Airway epithelial cell (primary cell): ENCODE data around the gene ZSCAN22. TPM values are rescaled to one million over a fixed set of nuclear protein-coding genes. Genes with fewer than 3 reads are reported as not detected.

Experiments
- total RNA-seq: library from RNA; depleted of rRNA; stranded (reverse); fragments of >200 nt; gene quantifications from 2 replicates; pipeline ENCODE4 v1.2.3, GENCODE V29; 2015

Gene ZSCAN22
- total RNA-seq, result 1.9 and 2.3 TPM in 2 replicates

DNA sequence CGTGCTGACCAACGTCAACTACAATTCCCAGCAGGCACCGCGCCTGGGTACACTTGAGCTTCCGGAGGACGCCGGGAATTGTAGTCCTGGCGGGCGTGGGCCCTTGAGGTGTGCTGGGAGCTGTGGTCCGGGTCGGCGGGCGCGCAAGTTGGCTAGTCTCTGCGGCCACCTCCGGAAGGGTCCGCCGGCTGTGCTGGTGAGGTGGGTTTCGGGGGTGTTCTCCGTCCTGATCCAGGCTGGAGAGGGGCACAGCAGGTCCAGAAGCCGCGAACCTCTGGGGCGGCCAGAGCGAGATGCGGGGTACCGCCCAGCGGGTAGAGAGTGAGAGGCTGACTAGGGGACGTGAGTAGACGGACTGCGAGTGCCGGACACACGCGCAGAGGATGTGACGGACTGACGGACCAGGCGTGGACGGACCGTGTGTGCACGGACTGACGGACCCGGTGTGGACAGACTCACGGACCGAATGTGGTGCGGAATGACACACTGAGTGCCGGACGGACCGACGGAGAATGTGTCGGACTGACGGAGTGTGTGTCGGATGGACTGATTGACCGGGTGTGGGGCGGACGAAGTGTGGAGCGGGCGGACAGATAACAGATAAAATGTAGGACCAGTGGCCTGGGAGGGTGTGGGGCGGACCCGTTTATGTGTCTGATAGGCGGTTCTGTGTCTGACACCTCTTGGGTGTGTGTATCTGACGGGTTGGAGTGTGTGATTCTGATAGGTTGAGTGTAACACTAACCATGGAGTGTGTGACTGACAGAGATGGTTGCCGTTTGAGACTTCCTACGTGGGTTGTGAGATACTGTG, at the start of gene ZSCAN22:
Gene ZSCAN22, plus strand, starts transcription at position 81 of the 813 bp plus-strand sequence. CDS start 7,809 bp downstream, outside the sequence.

DNA sequence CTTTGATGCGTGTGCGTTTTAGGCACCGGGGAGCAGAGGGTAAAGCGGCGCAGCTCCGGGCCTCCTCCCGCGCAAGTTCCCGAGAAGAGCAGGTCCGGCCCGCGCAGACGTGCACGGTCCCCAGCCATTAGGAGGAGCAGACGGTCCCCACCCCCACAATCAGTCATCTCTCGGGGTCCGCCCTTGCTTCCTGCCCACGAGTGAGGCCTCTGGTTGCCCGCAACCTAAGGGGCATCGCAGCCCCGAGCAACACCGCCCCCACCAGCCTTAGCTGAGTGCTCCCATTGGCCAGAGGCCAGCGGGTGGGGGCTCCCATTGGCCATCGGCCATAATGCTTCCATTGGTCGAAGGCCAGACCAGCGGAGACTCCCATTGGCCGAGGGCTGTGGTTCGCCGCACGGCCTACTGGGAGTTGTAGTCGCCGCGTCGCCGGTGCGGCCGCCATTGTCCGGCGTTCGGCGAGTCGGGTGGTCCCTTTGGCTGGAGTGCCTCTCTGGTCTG, 48.2 kb upstream of the ZSCAN22 start, which contains the start of gene ZNF8:
Gene ZNF8, plus strand, starts transcription at position 415 of the 501 bp plus-strand sequence. CDS start 127 bp downstream, outside the sequence.

DNA sequence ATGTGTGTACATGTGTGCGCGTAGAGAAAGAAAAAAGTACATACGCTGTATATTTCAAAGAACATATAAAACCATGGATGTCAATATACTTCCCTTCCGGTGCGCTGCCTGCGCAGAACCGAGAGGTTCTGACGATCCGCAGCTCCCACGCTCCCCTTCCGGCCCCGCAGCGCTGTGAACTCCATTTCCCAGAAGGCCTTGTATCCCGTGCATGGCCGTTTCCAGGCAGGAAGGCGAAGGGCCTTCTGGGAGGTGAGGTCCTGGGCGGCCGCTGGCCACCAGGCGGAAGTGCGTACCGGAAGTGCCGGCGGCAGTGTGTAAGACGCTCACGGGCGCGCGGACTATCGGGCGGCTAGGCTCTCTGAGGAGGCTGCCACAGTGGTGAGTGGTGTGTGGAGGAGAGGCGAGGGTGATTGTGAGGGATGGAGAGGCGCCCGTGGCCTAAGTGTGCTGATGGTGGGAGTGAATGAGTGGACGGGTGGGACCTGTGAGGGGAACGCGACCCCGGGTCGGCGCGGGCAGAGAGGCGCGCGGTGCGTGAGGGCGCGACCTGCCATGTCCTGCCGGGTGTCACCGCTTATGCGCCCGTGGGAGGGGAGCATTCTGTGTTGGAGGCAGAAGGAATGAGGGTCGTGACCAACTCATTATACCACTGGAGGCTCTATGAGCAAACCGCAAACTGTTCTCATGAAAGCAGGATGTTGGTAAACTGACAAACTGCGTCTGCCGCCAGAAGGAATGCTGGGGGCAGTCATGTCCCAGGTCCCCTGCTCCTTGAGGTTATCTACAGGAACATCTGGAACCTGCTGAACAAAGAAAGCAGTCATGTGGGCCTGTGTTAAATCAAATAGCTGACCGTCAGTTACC, 21.5 kb upstream of the ZSCAN22 start, which contains the start of gene ERVK3-1:
Gene ERVK3-1, plus strand, starts transcription at position 313 of the 867 bp plus-strand sequence. CDS start 6,792 bp downstream, outside the sequence.

DNA sequence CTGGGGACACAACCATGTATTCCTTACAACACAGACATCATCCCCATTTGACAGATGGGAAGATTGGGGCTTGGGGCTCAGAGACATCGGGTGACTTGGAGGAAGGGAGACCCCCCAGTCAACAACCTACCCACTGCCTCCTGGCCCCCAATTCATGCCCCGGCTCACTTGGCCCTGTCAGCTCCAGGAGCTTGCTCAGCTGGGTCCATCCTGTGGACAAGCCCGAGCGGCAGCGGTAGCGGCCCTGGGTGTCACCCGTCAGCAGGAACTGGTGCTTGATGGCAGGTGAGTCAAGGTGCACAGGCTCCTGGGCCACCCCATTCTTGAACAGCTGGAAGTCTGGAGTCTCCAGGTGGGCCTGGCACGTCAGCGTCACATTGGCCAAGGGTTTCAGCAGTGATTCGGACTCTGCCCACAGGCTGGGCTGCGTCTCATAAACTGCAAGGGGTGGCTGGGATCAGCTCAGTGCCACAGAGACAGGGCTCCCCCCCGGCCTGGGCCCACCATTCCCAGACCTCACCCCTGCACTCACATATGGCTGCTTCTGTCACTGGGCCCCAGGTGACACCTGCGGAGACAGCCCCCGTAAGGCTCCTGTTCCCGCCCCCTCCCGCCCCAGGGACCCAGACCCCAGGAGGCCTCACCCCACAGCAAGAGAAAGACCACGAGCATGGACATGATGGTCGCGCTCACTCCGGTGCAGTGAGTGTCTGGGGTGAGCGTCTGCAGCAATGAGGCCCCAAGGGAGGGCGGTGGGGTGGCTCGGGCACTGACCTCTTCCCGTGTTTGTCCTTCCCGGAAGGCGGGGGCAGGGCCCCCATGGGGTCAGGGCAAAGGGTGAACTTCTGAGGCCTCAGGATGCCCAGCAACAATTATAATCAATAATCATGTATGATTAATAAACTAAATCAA, 26.2 kb downstream of the ZSCAN22 start, which contains the start of gene A1BG:
Gene A1BG, minus strand, starts transcription at position 733 of the 912 bp plus-strand sequence. Its CDS starts 55 bp downstream, at position 678.

DNA sequence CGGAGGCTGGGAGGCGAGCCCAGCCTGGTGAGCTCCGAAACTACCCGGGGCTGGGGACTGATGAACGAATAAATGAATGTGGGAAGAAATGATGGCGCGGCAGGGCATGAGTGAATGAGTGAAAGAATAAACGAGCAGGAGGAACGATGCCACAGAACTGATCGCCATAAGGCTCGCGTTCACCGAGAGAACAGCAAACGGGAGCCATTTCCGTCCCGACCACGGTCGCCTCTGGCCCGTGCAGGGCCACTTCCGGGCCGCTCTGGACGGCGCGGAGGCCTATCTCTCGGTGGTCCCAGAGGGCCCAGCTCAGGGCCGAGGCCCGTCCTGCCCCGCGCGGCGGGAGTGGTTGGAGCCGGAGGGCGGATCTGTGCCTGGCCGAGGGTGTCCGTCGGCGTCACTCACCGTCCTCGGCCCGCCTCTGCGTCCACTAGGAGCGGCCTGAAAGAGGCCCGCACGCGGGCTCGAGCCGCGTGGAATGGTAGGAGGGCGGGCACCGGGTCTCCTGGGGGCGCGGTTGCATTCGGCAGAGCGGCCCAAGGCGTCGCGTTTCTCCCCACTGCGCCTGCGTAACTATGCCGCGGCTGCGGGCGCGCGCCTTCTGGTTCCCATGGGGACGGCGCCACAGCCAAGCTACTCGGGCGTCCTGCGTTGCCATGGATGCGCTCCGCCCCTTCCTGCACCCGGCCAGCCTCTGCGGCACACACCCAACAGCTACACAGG, 35.6 kb downstream of the ZSCAN22 start, which contains the start of gene ZNF497:
Gene ZNF497, minus strand, starts transcription at position 480 of the 723 bp plus-strand sequence. CDS start 5,116 bp downstream, outside the sequence.

DNA sequence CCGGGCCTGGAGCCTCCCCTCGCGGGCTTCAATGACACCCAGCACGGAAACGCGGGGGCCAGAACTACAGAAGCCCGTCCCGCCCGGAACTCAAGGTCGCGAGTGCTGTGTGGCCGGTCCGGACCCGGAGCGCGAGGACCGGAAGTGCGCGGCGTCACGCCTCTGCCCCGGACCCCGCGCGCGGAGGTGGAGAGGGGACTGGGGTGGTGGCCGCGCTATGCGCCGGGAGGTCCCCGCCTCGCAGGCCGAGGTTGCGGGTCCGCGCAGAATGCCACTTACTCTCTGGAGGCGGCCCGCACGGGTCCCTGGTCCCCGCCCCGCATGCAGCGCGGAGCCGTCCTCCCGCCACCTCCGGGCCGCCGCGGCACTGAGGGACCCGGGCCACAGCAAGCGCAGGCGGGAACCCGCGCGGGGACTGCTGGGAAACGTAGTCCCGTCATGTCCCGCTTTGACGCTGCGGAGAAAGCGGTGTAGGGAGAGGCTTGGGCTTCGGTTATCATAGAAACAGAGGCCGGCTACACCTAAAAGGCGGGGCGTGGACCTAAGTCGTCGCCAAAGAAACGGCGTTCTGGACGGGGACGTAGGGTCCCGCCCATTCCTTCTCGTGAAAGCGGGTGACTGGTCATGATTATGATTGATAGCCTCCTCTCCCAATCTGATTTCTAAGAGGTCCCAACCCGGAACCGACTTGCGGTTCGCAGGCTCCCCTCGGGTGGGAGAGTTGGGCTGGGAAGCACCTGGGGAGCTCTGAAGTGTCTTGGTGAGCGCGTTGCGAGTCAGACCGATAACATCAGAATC, 54.1 kb downstream of the ZSCAN22 start, which contains the start of gene ZNF837:
Gene ZNF837, minus strand, starts transcription at position 369 of the 798 bp plus-strand sequence. CDS start 11,698 bp downstream, outside the sequence.

DNA sequence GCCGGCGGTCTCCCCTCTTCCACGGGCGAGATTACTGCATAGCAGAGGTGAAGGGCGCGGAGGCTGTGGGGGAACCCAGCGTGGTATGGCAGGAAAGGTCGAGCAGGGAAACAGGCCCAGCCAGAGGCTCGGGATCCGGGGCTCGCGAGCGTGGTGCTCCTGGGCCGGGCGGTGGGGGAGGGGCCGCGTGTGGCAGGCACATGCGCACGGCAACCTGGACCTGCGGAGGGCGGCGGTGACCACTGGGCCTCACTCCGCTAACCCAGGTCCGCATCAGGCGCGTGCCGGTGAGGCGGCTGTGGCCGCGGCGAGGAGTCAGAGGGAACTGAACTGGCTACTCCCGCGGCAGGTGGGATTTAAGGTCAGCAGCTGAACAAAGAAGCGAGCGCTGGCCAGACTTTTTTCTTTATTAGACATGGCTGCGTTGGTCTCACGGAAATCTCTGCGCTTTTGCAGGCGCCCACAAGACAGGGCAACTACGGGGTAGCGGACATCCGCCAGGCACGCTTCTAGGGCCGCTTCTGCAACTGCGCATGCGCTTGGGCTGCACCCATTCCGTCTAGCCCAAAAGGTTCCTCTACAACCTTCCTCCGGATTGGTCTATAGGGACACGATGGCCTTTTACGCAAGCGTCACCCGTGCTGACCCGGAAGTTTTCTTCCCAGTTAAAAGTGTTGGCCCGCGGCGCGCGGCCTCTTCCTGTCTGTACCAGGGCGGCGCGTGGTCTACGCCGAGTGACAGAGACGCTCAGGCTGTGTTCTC, 60.0 kb downstream of the ZSCAN22 start, which contains the start of gene RPS5:
Gene RPS5, plus strand, starts transcription at position 694 of the 762 bp plus-strand sequence. CDS start 869 bp downstream, outside the sequence.

Other genes with a start within 250 kb of the ZSCAN22 start
- gene ZSCAN18, start 228.8 kb upstream of the ZSCAN22 start, total RNA-seq, result 28.3 and 35.5 TPM in 2 replicates
- 5.2 and 5.3 TPM in 2 replicates for gene ZNF329, start 176.2 kb upstream of the ZSCAN22 start, total RNA-seq
- 16.3 and 23.1 TPM in 2 replicates for gene ZNF274, start 143.9 kb upstream of the ZSCAN22 start, total RNA-seq
- gene ZNF544, start 98.1 kb upstream of the ZSCAN22 start, total RNA-seq, result 40.3 and 54.7 TPM in 2 replicates
- gene ZNF8, start 48.0 kb upstream of the ZSCAN22 start, total RNA-seq, result 3.3 and 5.2 TPM in 2 replicates
- 17.9 and 30.4 TPM in 2 replicates for gene ERVK3-1, start 21.6 kb upstream of the ZSCAN22 start, total RNA-seq
- 10.2 and 28.2 TPM in 2 replicates for gene A1BG, start 26.5 kb downstream of the ZSCAN22 start, total RNA-seq
- gene ZNF497, start 35.8 kb downstream of the ZSCAN22 start, total RNA-seq, result 0.65 and 0.78 TPM in 2 replicates
- 2.9 and 3.1 TPM in 2 replicates for gene ZNF837, start 54.0 kb downstream of the ZSCAN22 start, total RNA-seq
- 2,475 and 2,576 TPM in 2 replicates for gene RPS5, start 60.3 kb downstream of the ZSCAN22 start, total RNA-seq
- gene RNF225, start 68.7 kb downstream of the ZSCAN22 start, total RNA-seq, result 3.8 and 4.2 TPM in 2 replicates
- 7.0 and 13.4 TPM in 2 replicates for gene ZNF584, start 81.7 kb downstream of the ZSCAN22 start, total RNA-seq
- 2.8 and 3.3 TPM in 2 replicates for gene ZNF132, start 113.2 kb downstream of the ZSCAN22 start, total RNA-seq
- 5.4 and 9.4 TPM in 2 replicates for gene ZNF324B, start 124.6 kb downstream of the ZSCAN22 start, total RNA-seq
- gene ZNF324, start 140.1 kb downstream of the ZSCAN22 start, total RNA-seq, result 15.4 and 16.2 TPM in 2 replicates
- 9.1 and 12.2 TPM in 2 replicates for gene ZNF446, start 149.4 kb downstream of the ZSCAN22 start, total RNA-seq
- gene SLC27A5, start 185.0 kb downstream of the ZSCAN22 start, total RNA-seq, result 22.4 and 26.7 TPM in 2 replicates
- 16.3 and 20.7 TPM in 2 replicates for gene ZBTB45, start 192.8 kb downstream of the ZSCAN22 start, total RNA-seq
- 425 and 465 TPM in 2 replicates for gene TRIM28, start 217.1 kb downstream of the ZSCAN22 start, total RNA-seq
- gene CHMP2A, start 228.1 kb downstream of the ZSCAN22 start, total RNA-seq, result 132 and 155 TPM in 2 replicates
- gene UBE2M, start 231.6 kb downstream of the ZSCAN22 start, total RNA-seq, result 41.6 and 48.6 TPM in 2 replicates
- gene MZF1, start 246.3 kb downstream of the ZSCAN22 start, total RNA-seq, result 7.5 and 9.3 TPM in 2 replicates